HepG2 (cell line): ENCODE measurements around the gene BLOC1S2. TPM values are rescaled to one million over a fixed set of nuclear protein-coding genes. Genes with fewer than 3 reads are reported as not detected.

Experiments
- BHLHE40 ChIP-seq: IDR thresholded peaks from 2 replicates; pipeline ENCODE4 v1.6.1; 2011; ENCODE audit warnings: low read length, improper control_type of control experiment
- DPF2 ChIP-seq: sonication (generic); formaldehyde crosslinking; IDR thresholded peaks from 2 replicates; pipeline ENCODE4 v1.4.0; 2020; ENCODE audit warnings: mild to moderate bottlenecking, low read depth, missing genetic modification reagents, borderline replicate concordance
- ELF3 ChIP-seq: IDR thresholded peaks from 2 replicates; pipeline ENCODE4 v1.6.1; 2016; ENCODE audit warnings: missing genetic modification reagents, missing compliant biosample characterization
- ESRRA ChIP-seq: sonication (generic); formaldehyde crosslinking; IDR thresholded peaks from 2 replicates; pipeline ENCODE4 v1.5.1; 2020; ENCODE audit warnings: mild to moderate bottlenecking, low read depth, missing genetic modification reagents
- FUBP1 ChIP-seq: sonication (generic); formaldehyde crosslinking; IDR thresholded peaks from 2 replicates; pipeline ENCODE4 v1.5.1; 2020; ENCODE audit warnings: missing genetic modification reagents, mild to moderate bottlenecking, borderline replicate concordance
- HOXA3 ChIP-seq: sonication (generic); formaldehyde crosslinking; IDR thresholded peaks from 2 replicates; pipeline ENCODE4 v1.5.0; 2020; ENCODE audit warnings: missing genetic modification reagents
- MXD3 ChIP-seq: IDR thresholded peaks from 2 replicates; pipeline ENCODE4 v1.6.1; 2016; ENCODE audit warnings: mild to moderate bottlenecking, missing biosample characterization, missing genetic modification reagents
- NFE2L1 ChIP-seq: sonication (generic); formaldehyde crosslinking; IDR thresholded peaks from 2 replicates; pipeline ENCODE4 v1.4.0; 2020; ENCODE audit warnings: missing genetic modification reagents, mild to moderate bottlenecking, borderline replicate concordance
- PREB ChIP-seq: sonication (generic); formaldehyde crosslinking; IDR thresholded peaks from 2 replicates; pipeline ENCODE4 v1.4.0; 2020; ENCODE audit warnings: missing genetic modification reagents
- SOX13 ChIP-seq, 3 experiments: fragments of 450-650 bp in 1 of 3; sonication (generic) in 1 of 3; formaldehyde crosslinking in 1 of 3; IDR thresholded peaks in 2 of 3; conservative IDR thresholded peaks in 1 of 3; 2 replicates each; pipeline versions ENCODE4 v1.5.0 to v1.6.1; 2016 to 2020; ENCODE audit warnings: antibody characterized with exemption in 1 of 3, mild to moderate bottlenecking in 1 of 3, missing compliant biosample characterization in 1 of 3, missing genetic modification reagents in 1 of 3, moderate library complexity in 1 of 3
- TBL1XR1 ChIP-seq: fragments of 150-350 bp; IDR thresholded peaks from 2 replicates; pipeline ENCODE4 v1.6.1; 2014; ENCODE audit warnings: borderline replicate concordance, low read length; ENCODE audit not compliant: partially characterized antibody
- TRAFD1 ChIP-seq: sonication (generic); formaldehyde crosslinking; IDR thresholded peaks from 2 replicates; pipeline ENCODE4 v1.5.1; 2020; ENCODE audit warnings: missing genetic modification reagents, mild to moderate bottlenecking, borderline replicate concordance
- ZBTB1 ChIP-seq: sonication (generic); formaldehyde crosslinking; IDR thresholded peaks from 2 replicates; pipeline ENCODE4 v1.4.0; 2020; ENCODE audit warnings: missing genetic modification reagents, borderline replicate concordance
- ZFP36 ChIP-seq: fragments of 150-350 bp; IDR thresholded peaks from 2 replicates; pipeline ENCODE4 v1.6.1; 2018; ENCODE audit warnings: borderline replicate concordance, low read length, low read depth; ENCODE audit not compliant: partially characterized antibody
- ZMAT3 ChIP-seq: sonication (generic); formaldehyde crosslinking; conservative IDR thresholded peaks from 2 replicates; pipeline ENCODE4 v1.7.0; 2021; ENCODE audit warnings: missing genetic modification reagents
- ZMAT5 ChIP-seq: sonication (generic); formaldehyde crosslinking; IDR thresholded peaks from 2 replicates; pipeline ENCODE4 v1.5.0; 2020; ENCODE audit warnings: mild to moderate bottlenecking, low read depth, missing genetic modification reagents, borderline replicate concordance
- ZNF3 ChIP-seq: IDR thresholded peaks from 2 replicates; pipeline ENCODE4 v1.7.0; 2017; ENCODE audit warnings: inconsistent platforms
- ZNF432 ChIP-seq: sonication (generic); formaldehyde crosslinking; IDR thresholded peaks from 2 replicates; pipeline ENCODE4 v1.5.0; 2020; ENCODE audit warnings: missing genetic modification reagents, mild to moderate bottlenecking, borderline replicate concordance
- ZNF557 ChIP-seq: sonication (generic); formaldehyde crosslinking; IDR thresholded peaks from 2 replicates; pipeline ENCODE4 v1.4.0; 2020; ENCODE audit warnings: missing genetic modification reagents
- ZNF564 ChIP-seq: sonication (generic); formaldehyde crosslinking; IDR thresholded peaks from 2 replicates; pipeline ENCODE4 v1.8.1; 2023; ENCODE audit warnings: mild to moderate bottlenecking, missing genetic modification reagents
- ZNF670 ChIP-seq: sonication (generic); formaldehyde crosslinking; IDR thresholded peaks from 2 replicates; pipeline ENCODE4 v1.8.0; 2022; ENCODE audit warnings: mild to moderate bottlenecking, missing genetic modification reagents, borderline replicate concordance
- ZNF740 ChIP-seq: sonication (generic); formaldehyde crosslinking; IDR thresholded peaks from 2 replicates; pipeline ENCODE4 v1.4.0; 2020; ENCODE audit warnings: missing genetic modification reagents
- polyA plus RNA-seq, 8 experiments: library from polyadenylated mRNA; depleted of rRNA in 3 of 8; stranded (reverse) in 7 of 8; unstranded in 1 of 8; fragments of >200 nt; fragmentation: Illumina TruSeq in 4 of 8; extraction: Trizol in 4 of 8; gene quantifications; 2 replicates each; pipeline versions ENCODE4 v1.2.1 to v1.2.3, GENCODE V29; 2011 to 2016; ENCODE audit warnings: low read depth in 4 of 8, missing spikeins in 1 of 8, mixed read lengths in 1 of 8; ENCODE audit not compliant: insufficient read depth in 1 of 8
- total RNA-seq, 5 experiments: library from RNA; depleted of rRNA; stranded (reverse); fragments of >200 nt; fragmentation: Illumina TruSeq; extraction: Trizol; gene quantifications; 2 replicates each; pipeline ENCODE4 v1.2.3, GENCODE V29; 2016; ENCODE audit warnings: low read depth in 1 of 5

Gene BLOC1S2
- total and polyA plus RNA-seq, 2 of the 13 experiments (the other 11 are each of a cell fraction or from before 2014, with no cell fraction given), result 22.3 to 64.4 TPM

GRCh38 chr10:100267239-100268104, 19.0 kb downstream of the BLOC1S2 start, which contains the start of gene CWF19L1 (continued):
- TF ChIP-seq ZFP36 (no peak), ZNF670 (peak; percentile 76; the same call in 1 of the 2 replicates), ZMAT5 (CRISPR knock-in tag) (no peak), MXD3 (CRISPR knock-in tag) (no peak), TBL1XR1 (no peak), FUBP1 (CRISPR knock-in tag) (no peak), ZMAT3 (0 out of 2 replicates have a peak, but pooled peaks have one; percentile 29), PREB (no peak), ZNF740 (CRISPR knock-in tag) (no peak), ESRRA (CRISPR knock-in tag) (no peak), TRAFD1 (CRISPR knock-in tag) (0 out of 2 replicates have a peak, but pooled peaks have one; percentile 57), ZNF564 (CRISPR knock-in tag) (no peak), DPF2 (CRISPR knock-in tag) (no peak), ZNF557 (CRISPR knock-in tag) (no peak), BHLHE40 (no peak), HOXA3 (CRISPR knock-in tag) (peak; percentile 88), ZNF3 (CRISPR knock-in tag) (no peak), SOX13 (IDR thresholded peaks at IDR 0.05) (no peak), SOX13 (CRISPR knock-in tag; conservative IDR thresholded peaks at IDR 0.05 in 1 of 2, IDR thresholded peaks at IDR 0.05 in 1 of 2) (no peak), ELF3 (peak; percentile 75), NFE2L1 (CRISPR knock-in tag) (no peak), ZNF432 (CRISPR knock-in tag) (no peak), ZBTB1 (CRISPR knock-in tag) (no peak)
